Astrocyte (in vitro differentiated cells and primary cell): ENCODE data around the gene AQP12B. TPM values are rescaled to one million over a fixed set of nuclear protein-coding genes. Genes with fewer than 3 reads are reported as not detected.
"Not testable (repeated sequence)": the region's sequence is repeated elsewhere in the genome, so short reads cannot be mapped to it uniquely, and the experiment has no call there.

Source experiments
- DNase-seq: peaks from one replicate; pipeline ENCODE4 v3.0.0-alpha.2; 2010; ENCODE audit warnings: low read depth
- FAIRE-seq: peaks from 2 replicates; lab custom pipeline; 2011; peaks lifted over from hg19 to GRCh38; lab: Jason Lieb, UNC
- H2AFZ ChIP-seq: 2 replicates; pipeline ENCODE4 v1.6.0; 2012; ENCODE audit warnings: low read depth, low read length, inconsistent platforms
- H3K27ac ChIP-seq: 2 replicates; pipeline ENCODE4 v1.5.1; 2011; ENCODE audit warnings: low read depth, low read length, inconsistent platforms
- H3K27me3 ChIP-seq: 2 replicates; pipeline ENCODE4 v1.6.0; 2011; ENCODE audit warnings: low read length, inconsistent platforms; ENCODE audit not compliant: insufficient read depth
- H3K36me3 ChIP-seq: 2 replicates; pipeline ENCODE4 v1.5.1; 2011; ENCODE audit warnings: low read length, inconsistent platforms; ENCODE audit not compliant: insufficient read depth
- H3K4me1 ChIP-seq: 2 replicates; pipeline ENCODE4 v1.5.1; 2011; ENCODE audit warnings: low read length, inconsistent platforms; ENCODE audit not compliant: insufficient read depth
- H3K4me2 ChIP-seq: 2 replicates; pipeline ENCODE4 v1.6.0; 2012; ENCODE audit warnings: low read length, inconsistent platforms
- H3K4me3 ChIP-seq: 2 replicates; pipeline ENCODE4 v1.5.1; 2011; ENCODE audit warnings: low read depth, mild to moderate bottlenecking, low read length, inconsistent platforms; ENCODE audit not compliant: insufficient read depth
- H3K79me2 ChIP-seq: 2 replicates; pipeline ENCODE4 v1.6.0; 2012; ENCODE audit warnings: mild to moderate bottlenecking, low read length, inconsistent platforms; ENCODE audit not compliant: insufficient read depth
- H3K9ac ChIP-seq: 2 replicates; pipeline ENCODE4 v1.6.0; 2012; ENCODE audit warnings: mild to moderate bottlenecking, low read length, inconsistent platforms
- H3K9me3 ChIP-seq: 2 replicates; pipeline ENCODE4 v1.5.1; 2012; ENCODE audit warnings: low read depth, mild to moderate bottlenecking, low read length, inconsistent platforms; ENCODE audit not compliant: insufficient read depth
- H4K20me1 ChIP-seq: 2 replicates; pipeline ENCODE4 v1.6.0; 2012; ENCODE audit warnings: low read length, inconsistent platforms; ENCODE audit not compliant: insufficient read depth
- H3K27ac Mint-ChIP-seq: one replicate; pipeline ENCODE4 v1.8.0; 2021; ENCODE audit warnings: mild to moderate bottlenecking, mixed read lengths; ENCODE audit not compliant: unreplicated experiment
- H3K27me3 Mint-ChIP-seq: one replicate; pipeline ENCODE4 v1.8.0; 2021; ENCODE audit warnings: low read depth, mixed read lengths; ENCODE audit not compliant: unreplicated experiment
- H3K36me3 Mint-ChIP-seq: one replicate; pipeline ENCODE4 v1.8.0; 2021; ENCODE audit warnings: low read depth, mixed read lengths; ENCODE audit not compliant: unreplicated experiment
- H3K4me1 Mint-ChIP-seq: one replicate; pipeline ENCODE4 v1.8.0; 2021; ENCODE audit warnings: low read depth, mixed read lengths; ENCODE audit not compliant: unreplicated experiment
- H3K4me3 Mint-ChIP-seq: one replicate; pipeline ENCODE4 v1.8.0; 2021; ENCODE audit warnings: mild to moderate bottlenecking, moderate library complexity, mixed read lengths; ENCODE audit not compliant: unreplicated experiment
- H3K9me3 Mint-ChIP-seq: one replicate; pipeline ENCODE4 v1.8.0; 2021; ENCODE audit warnings: mild to moderate bottlenecking, mixed read lengths; ENCODE audit not compliant: unreplicated experiment
- EZH2 ChIP-seq: IDR thresholded peaks from 2 replicates; pipeline ENCODE4 v1.6.1; 2012; ENCODE audit warnings: mild to moderate bottlenecking, low read length, inconsistent platforms; ENCODE audit not compliant: insufficient read depth
- total RNA-seq: library from RNA; stranded (reverse); gene quantifications from 2 replicates; pipeline ENCODE4 v1.2.1, GENCODE V29; 2021
- TF ChIP-seq, protein P1 (sequence below): IDR thresholded peaks from 2 replicates; pipeline ENCODE4 v1.5.1; 2011; ENCODE audit warnings: low read depth, mild to moderate bottlenecking, inconsistent platforms, low read length, moderate library complexity; ENCODE audit not compliant: insufficient read depth

The AQP12B gene
- total RNA-seq, 1 donor from 2014 or later = not detected

DNA sequence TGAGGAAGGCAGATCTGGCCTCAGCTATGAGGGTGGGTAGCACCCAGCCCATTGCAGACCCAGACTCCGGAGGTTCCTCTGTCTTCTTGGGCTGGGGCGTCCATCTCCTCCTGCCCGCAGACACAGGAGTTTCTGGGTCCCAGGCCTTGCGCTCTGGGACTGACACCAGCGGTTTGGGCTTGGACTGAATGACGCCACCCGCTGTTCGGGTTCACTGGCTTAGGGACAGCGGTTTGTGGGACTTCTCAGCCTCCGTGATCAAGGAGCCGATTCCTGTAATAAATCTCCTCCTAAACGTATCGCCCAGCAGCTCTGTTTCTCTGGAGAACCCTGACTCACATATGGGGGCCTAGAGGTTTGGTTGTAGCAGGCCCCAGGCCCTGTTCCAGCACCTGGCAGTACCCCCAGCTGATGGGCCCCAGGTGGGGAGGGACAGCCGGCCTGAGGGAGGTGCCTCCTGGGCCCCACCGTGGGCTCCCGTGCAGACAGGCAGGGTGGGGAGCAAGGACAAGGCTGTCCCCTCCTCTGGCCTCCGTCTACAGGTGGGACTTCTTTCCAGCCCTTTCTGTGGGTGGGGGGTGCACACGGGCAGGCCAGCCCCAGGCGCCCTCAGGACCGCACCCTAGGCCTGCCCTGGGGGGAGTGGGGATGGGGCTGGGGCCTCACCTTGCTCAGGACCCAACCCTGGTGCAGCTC is 4.5 kb upstream of the AQP12B start:
- no peaks in the 10 kb centered on the region for H3K79me2 ChIP-seq
- FAIRE-seq (no peak), DNase-seq (no peak)
- no peaks in the 10 kb centered on the region for H3K4me1 Mint-ChIP-seq
- no peaks in the 10 kb centered on the region for H3K4me1 ChIP-seq
- H3K36me3 Mint-ChIP-seq = no peaks in the 10 kb centered on the region
- H4K20me1 ChIP-seq = no peaks in the 10 kb centered on the region
- H3K4me3 ChIP-seq = no peak overlapping the region
- H3K4me2 ChIP-seq = no peak overlapping the region
- peaks cover 7% of the 10 kb centered on the region for H3K27me3 ChIP-seq
- H3K9me3 ChIP-seq = no peaks in the 10 kb centered on the region
- H3K9me3 Mint-ChIP-seq = no peaks in the 10 kb centered on the region
- H2AFZ ChIP-seq = no peak overlapping the region
- no peaks in the 10 kb centered on the region for H3K36me3 ChIP-seq
- peaks cover 26% of the 10 kb centered on the region for H3K27me3 Mint-ChIP-seq
- no peak overlapping the region for H3K27ac Mint-ChIP-seq
- no peak overlapping the region for H3K9ac ChIP-seq
- no peak for TF ChIP-seq EZH2
- TF ChIP-seq, protein P1, sequence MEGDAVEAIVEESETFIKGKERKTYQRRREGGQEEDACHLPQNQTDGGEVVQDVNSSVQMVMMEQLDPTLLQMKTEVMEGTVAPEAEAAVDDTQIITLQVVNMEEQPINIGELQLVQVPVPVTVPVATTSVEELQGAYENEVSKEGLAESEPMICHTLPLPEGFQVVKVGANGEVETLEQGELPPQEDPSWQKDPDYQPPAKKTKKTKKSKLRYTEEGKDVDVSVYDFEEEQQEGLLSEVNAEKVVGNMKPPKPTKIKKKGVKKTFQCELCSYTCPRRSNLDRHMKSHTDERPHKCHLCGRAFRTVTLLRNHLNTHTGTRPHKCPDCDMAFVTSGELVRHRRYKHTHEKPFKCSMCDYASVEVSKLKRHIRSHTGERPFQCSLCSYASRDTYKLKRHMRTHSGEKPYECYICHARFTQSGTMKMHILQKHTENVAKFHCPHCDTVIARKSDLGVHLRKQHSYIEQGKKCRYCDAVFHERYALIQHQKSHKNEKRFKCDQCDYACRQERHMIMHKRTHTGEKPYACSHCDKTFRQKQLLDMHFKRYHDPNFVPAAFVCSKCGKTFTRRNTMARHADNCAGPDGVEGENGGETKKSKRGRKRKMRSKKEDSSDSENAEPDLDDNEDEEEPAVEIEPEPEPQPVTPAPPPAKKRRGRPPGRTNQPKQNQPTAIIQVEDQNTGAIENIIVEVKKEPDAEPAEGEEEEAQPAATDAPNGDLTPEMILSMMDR = no peak
- H3K4me3 Mint-ChIP-seq = no peak overlapping the region
- H3K27ac ChIP-seq = no peak overlapping the region

DNA sequence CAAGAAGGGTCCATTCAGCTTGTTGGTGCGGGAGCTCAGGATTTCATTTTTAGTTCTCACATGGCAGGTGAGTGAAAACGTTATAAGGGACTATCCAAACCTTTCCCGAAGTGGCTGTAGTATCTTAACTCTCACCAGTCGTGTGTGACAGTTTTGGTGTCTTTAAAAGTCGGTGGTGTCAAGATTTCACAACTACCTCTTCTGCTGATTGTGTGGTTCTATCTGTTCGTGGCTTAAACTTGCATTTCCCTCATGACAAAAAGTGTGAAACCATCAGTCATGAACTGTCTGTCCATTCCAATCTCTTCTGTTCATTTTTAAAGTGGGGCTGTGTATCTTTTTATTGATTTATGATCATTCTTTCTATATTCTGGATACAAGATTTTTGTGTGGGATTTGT is 3.8 kb upstream of the AQP12B start:
- Histone ChIP-seq H3K4me1 (no peaks in the 10 kb centered on the region), H3K36me3 (no peaks in the 10 kb centered on the region), H3K79me2 (no peaks in the 10 kb centered on the region), H4K20me1 (no peaks in the 10 kb centered on the region), H3K27me3 (peaks cover 7% of the 10 kb centered on the region), H3K4me3 (no peak overlapping the region), H3K9me3 (no peaks in the 10 kb centered on the region), H3K27ac (no peak overlapping the region), H3K9ac (no peak overlapping the region), H2AFZ (no peak overlapping the region), H3K4me2 (no peak overlapping the region)
- no peaks in the 10 kb centered on the region for H3K36me3 Mint-ChIP-seq
- peaks cover 26% of the 10 kb centered on the region for H3K27me3 Mint-ChIP-seq
- FAIRE-seq = no peak
- no peak for TF ChIP-seq EZH2
- TF ChIP-seq, protein P1 = no peak
- H3K27ac Mint-ChIP-seq = no peak overlapping the region
- H3K4me3 Mint-ChIP-seq = no peak overlapping the region
- DNase-seq = no peak
- H3K9me3 Mint-ChIP-seq = no peaks in the 10 kb centered on the region
- no peaks in the 10 kb centered on the region for H3K4me1 Mint-ChIP-seq

DNA sequence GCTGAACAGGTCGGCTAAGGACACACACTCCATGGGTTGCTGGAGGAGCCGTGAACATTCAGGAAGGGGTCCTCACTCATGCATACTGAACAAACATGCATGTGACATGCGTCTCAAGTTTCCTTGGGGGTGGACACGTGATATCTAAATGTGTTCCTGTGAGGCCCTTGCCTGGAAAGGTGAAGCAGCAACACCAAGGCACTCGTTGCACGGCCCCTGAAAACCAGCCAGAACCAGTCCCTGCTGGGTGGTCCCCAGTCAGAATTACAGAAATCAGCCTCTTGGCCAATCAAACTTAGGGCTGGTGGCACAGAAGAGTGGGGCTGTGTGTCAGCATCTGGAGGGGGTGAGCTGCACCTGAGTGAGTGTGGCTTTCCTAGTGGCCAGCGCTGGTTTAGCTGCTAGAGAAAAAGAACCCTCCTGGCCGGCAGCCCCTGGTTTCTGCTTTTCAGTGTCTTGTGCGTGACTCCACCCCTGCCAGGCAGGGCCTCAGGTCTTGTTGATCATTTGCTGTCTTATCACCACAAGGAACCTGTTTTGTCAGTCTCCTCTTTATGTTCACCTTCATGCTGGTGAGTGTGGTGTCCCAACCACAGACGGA is 3.2 kb upstream of the AQP12B start:
- no peak for FAIRE-seq
- Histone ChIP-seq H2AFZ (no peak overlapping the region), H3K4me2 (no peak overlapping the region), H4K20me1 (no peaks in the 10 kb centered on the region), H3K9ac (no peak overlapping the region), H3K9me3 (no peaks in the 10 kb centered on the region), H3K79me2 (no peaks in the 10 kb centered on the region), H3K27ac (no peak overlapping the region), H3K4me3 (no peak overlapping the region), H3K4me1 (no peaks in the 10 kb centered on the region), H3K36me3 (no peaks in the 10 kb centered on the region), H3K27me3 (peaks cover 7% of the 10 kb centered on the region)
- Mint-ChIP-seq H3K27me3 (peaks cover 26% of the 10 kb centered on the region), H3K4me3 (no peak overlapping the region), H3K4me1 (no peaks in the 10 kb centered on the region), H3K27ac (no peak overlapping the region), H3K9me3 (no peaks in the 10 kb centered on the region), H3K36me3 (no peaks in the 10 kb centered on the region)
- TF ChIP-seq, protein P1 = no peak
- no peak for TF ChIP-seq EZH2
- no peak for DNase-seq

DNA sequence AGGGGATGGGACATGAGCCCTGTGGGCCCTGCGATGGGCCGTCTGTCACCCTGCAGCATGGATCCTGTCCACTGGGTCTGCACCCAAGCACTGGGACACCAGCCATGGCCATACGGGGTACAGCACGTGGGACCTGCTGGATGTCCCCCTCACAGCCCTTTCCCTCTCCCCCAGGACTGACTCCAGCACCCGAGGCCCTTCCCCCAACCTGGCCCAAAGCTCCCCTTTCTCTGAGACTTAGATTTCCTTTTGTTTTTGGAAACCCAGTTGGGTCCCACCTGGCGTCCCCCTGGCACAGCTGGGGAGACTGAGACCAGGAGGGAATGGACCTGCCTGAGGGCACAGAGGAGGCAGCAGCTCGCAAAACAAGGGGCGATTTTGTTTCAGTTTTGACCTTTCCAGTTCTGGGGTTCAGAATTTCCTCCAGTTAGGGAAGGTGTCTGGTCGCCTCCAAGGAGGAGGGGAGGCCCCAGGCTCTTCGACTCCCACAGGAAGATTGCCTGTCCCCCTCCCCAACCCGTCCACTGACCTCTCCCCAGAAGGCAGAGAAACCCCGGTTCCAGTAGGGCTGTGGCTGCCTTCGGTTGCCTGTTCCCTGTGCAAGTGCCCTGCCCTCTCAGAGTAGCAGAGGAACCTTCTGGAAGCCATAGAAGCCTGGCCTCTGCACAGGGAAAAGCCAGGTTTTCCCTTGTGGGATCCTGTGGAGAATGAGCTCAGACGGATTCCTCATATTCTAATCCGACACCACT is 1.5 kb upstream of the AQP12B start:
- FAIRE-seq = not testable (repeated sequence)
- peaks cover 26% of the 10 kb centered on the region for H3K27me3 Mint-ChIP-seq

More for the DNA sequence above, 1.5 kb upstream of the AQP12B start:
- H3K27ac ChIP-seq, H3K27ac Mint-ChIP-seq, H3K36me3 Mint-ChIP-seq, H3K9ac ChIP-seq, H3K4me2 ChIP-seq, H4K20me1 ChIP-seq, H3K4me3 ChIP-seq, H3K79me2 ChIP-seq, H3K9me3 Mint-ChIP-seq, H3K36me3 ChIP-seq, H3K4me1 Mint-ChIP-seq, H3K9me3 ChIP-seq, H3K27me3 ChIP-seq, DNase-seq, H3K4me1 ChIP-seq, H2AFZ ChIP-seq, H3K4me3 Mint-ChIP-seq: not testable (repeated sequence)
